Rectal smooth muscle tissue (tissue), 1 donor: ENCODE data around the gene ZNF512B.
"Not testable (repeated sequence)": the region's sequence is repeated elsewhere in the genome, so short reads cannot be mapped to it uniquely, and the experiment has no call there.

Experiments used
- H3K27ac ChIP-seq: one replicate; pipeline ENCODE4 v1.7.0; 2013; ENCODE audit warnings: low read depth, low read length, inconsistent platforms
- H3K27me3 ChIP-seq: one replicate; pipeline ENCODE4 v1.7.0; 2013; ENCODE audit warnings: low read length; ENCODE audit not compliant: control insufficient read depth, insufficient read depth
- H3K36me3 ChIP-seq: one replicate; pipeline ENCODE4 v1.7.0; 2013; ENCODE audit warnings: low read length; ENCODE audit not compliant: control insufficient read depth, insufficient read depth
- H3K4me1 ChIP-seq: one replicate; pipeline ENCODE4 v1.7.0; 2013; ENCODE audit warnings: low read length; ENCODE audit not compliant: control insufficient read depth, insufficient read depth
- H3K4me3 ChIP-seq: one replicate; pipeline ENCODE4 v1.7.0; 2013; ENCODE audit warnings: low read length
- H3K9ac ChIP-seq: one replicate; pipeline ENCODE4 v1.7.0; 2013; ENCODE audit warnings: low read length

The ZNF512B gene

DNA sequence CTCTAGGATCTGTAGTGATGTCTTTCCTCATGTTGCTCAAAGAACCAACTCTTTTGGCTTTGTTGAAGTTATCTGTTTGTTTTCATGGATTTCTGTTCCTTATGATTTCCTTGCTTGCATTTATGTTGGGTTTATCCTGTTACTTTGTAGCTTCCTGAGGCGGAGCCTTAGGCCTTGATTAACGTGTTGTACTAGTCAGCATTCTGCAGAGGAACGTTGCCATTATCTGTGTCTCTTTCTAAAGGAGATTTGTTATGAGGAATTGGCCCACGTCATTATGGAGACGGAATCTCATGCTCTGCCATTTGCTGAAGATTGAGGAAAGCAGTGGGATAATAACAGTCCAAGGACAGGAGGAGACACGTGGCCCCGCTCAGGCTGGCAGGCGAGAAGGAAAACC lies 43.4 kb downstream of the ZNF512B start:
- Histone ChIP-seq H3K9ac (no peak overlapping the region), H3K27me3 (no peaks in the 10 kb centered on the region), H3K4me3 (no peak overlapping the region), H3K4me1 (peaks cover 2% of the 10 kb centered on the region), H3K36me3 (peaks cover 22% of the 10 kb centered on the region), H3K27ac (no peak overlapping the region)

DNA sequence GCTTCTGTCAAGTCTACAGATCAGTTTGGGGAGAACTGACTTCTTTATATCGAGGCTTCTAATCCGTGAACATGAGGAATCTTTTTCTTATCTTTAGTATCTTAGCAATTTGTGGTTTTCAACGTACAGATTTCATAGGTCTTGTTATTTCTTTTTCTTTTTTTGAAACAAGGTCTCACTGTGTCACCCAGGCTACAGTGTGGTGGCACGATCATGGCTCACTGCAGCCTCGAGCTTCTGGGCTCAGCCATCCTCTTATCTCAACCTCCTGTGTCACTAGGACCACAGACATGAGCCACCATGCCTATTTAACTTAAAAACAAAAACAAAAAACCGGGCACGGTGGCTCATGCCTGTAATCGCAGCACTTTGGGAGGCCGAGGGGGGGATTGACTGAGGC lies 45.5 kb downstream of the ZNF512B start:
- Histone ChIP-seq H3K9ac (no peak overlapping the region), H3K27me3 (no peaks in the 10 kb centered on the region), H3K36me3 (peaks cover 12% of the 10 kb centered on the region), H3K4me1 (peaks cover 2% of the 10 kb centered on the region), H3K27ac (no peak overlapping the region), H3K4me3 (no peak overlapping the region)

DNA sequence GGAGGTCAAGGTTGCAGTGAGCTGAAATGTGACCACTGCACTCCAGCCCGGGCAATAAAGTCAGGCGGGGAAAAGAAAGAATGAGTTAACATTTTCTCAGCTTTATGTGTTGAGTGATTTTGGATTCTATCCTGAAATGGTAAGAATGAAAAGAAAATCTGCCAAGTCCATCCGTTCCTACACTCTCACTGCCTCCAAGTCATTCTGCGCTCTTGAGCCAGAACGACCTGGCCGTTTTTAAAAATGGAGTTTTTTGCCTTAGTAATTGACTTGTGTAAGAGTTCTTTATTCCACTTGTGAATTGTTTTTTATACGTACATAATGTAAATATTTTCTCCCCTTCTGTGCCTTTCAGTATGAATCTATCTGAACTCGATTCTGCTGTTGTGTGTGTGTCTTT lies 46.1 kb downstream of the ZNF512B start:
- H3K27ac ChIP-seq: no peak overlapping the region
- H3K4me3 ChIP-seq: no peak overlapping the region
- H3K4me1 ChIP-seq: peaks cover 2% of the 10 kb centered on the region
- no peak overlapping the region for H3K9ac ChIP-seq
- H3K36me3 ChIP-seq: peaks cover 6% of the 10 kb centered on the region
- H3K27me3 ChIP-seq: no peaks in the 10 kb centered on the region

DNA sequence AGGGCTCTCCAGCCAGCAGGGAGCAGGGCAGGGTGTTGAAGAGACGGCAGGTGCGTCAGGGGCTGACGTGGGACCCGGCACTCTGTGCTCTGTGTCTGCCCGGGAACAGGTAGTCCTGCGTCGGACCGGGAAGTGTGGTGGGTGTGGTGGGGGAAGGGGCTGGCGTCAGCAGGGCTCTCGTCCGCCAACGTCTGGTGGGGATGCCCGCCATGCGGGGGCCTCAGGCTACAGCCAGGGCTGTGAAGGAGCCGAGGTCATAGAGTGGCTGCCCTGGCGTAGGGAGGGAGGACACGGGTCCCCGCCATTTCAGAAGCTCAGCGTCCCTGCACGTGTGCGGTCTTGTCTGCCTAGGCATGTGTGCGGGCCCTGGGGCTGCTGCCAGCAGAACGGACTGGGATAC lies 49.5 kb downstream of the ZNF512B start:
- Histone ChIP-seq H3K27ac (no peak overlapping the region), H3K27me3 (no peaks in the 10 kb centered on the region), H3K9ac (no peak overlapping the region), H3K4me1 (peaks cover 2% of the 10 kb centered on the region), H3K4me3 (no peak overlapping the region), H3K36me3 (no peaks in the 10 kb centered on the region)

DNA sequence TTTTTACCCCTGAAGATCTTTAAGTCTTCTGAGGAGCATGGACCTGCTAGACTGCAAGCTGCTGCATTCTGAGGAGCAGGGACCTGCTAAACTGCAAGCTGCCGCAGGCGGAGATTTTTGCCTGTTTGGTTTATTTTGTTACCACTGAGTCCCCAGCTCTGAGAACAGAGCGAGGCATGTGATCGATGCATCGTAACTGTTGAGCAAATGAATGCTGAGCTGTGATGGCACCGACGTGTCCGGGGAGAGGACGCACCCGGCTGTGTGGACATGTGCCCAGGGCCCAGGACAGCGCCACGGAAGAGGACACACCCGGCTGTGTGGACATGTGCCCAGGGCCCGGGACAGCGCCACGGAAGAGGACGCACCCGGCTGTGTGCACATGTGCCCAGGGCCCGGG lies 50.6 kb downstream of the ZNF512B start:
- H3K27ac ChIP-seq: no peak overlapping the region
- no peak overlapping the region for H3K9ac ChIP-seq
- no peaks in the 10 kb centered on the region for H3K27me3 ChIP-seq
- peaks cover 2% of the 10 kb centered on the region for H3K4me1 ChIP-seq
- H3K36me3 ChIP-seq: no peaks in the 10 kb centered on the region
- no peak overlapping the region for H3K4me3 ChIP-seq

DNA sequence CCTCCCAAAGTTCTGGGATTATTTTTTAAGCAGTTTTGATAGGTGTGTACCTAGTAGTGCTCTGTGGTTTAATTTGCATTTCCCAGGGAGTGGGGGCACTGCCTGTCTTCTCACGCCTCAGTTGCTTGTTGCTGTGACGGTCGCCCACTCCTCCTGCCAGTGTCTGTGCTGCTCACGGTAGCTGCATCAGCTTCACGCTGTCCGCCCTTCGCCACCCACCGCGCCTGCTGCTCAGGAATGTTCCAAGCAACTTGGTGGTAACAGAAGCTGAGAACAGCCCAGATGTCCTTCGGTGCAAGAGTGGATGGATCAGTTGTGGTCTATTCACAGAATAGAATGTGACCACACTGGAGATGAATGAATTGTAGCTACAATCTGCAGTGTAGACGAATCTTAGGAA lies 51.9 kb downstream of the ZNF512B start:
- no peaks in the 10 kb centered on the region for H3K36me3 ChIP-seq
- H3K27ac ChIP-seq: no peak overlapping the region
- H3K4me1 ChIP-seq: no peaks in the 10 kb centered on the region
- no peak overlapping the region for H3K9ac ChIP-seq
- H3K27me3 ChIP-seq: no peaks in the 10 kb centered on the region
- no peak overlapping the region for H3K4me3 ChIP-seq

DNA sequence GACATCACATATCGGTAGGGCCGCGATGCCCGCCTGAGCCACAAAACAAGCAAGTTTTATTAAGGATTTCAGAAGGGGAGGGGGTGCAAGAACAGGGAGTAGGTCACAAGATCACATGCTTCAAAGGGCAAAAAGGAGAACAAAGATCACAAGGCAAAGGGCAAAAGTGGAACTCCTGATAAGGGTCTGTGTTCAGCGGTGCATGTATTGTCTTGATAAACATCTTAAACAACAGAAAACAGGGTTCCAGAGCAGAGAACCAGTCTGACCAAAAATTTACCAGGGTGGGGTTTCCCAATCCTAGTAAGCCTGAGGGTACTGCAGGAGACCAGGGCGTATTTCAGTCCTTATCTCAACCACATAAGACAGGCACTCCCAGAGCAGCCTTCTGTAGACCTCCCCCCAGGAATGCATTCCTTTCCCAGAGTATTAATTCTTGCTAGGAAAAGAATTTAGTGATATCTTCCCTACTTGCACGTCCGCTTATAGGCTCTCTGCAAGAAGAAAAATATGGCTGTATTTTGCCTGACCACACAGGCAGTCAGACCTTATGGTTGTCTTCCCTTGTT lies 53.3 kb downstream of the ZNF512B start:
- H3K36me3 ChIP-seq, H3K4me3 ChIP-seq, H3K27me3 ChIP-seq, H3K9ac ChIP-seq, H3K27ac ChIP-seq, H3K4me1 ChIP-seq: not testable (repeated sequence)

DNA sequence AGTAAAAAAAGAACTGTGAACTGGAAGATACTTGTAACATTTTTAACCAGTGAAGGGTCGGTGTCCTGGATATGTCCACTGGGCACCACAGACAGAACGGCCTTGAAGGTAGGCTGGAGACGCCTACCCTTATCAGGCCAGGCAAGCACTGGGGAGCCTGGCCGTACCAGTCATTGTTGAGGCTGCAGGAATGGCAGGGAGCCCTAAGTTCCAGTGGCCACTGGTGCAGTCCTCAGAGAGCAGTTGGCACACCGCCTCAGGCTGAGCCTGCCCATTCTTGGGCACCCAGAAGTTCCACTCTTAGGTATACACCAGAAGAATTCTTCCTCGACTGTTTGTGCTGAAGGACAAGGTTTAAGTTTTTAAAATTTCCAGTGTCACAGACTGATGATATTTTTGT lies 54.3 kb downstream of the ZNF512B start:
- Histone ChIP-seq H3K27me3 (no peaks in the 10 kb centered on the region), H3K4me3 (no peak overlapping the region), H3K4me1 (no peaks in the 10 kb centered on the region), H3K27ac (no peak overlapping the region), H3K36me3 (no peaks in the 10 kb centered on the region), H3K9ac (no peak overlapping the region)

DNA sequence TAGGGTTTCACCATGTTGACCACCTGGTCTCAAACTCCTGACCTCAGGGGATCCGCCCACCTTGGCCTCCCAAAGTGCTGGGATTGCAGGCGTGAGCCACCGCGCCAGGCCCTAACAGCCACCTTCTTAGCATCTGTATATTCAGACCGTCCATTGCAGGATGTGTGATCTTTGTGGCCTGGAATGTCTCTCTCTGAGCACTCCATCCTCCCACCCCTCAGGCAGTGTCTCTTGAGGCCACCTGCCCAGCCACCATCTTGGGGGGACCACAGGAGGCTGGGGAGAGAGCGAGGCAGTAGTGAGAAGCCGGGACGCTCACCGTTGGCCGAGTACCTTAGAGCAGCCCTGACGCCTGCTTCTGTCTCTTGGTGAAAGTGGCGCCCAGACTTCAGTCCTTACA lies 56.0 kb downstream of the ZNF512B start:
- H3K27ac ChIP-seq: no peak overlapping the region
- no peak overlapping the region for H3K9ac ChIP-seq
- H3K4me1 ChIP-seq: no peaks in the 10 kb centered on the region

DNA sequence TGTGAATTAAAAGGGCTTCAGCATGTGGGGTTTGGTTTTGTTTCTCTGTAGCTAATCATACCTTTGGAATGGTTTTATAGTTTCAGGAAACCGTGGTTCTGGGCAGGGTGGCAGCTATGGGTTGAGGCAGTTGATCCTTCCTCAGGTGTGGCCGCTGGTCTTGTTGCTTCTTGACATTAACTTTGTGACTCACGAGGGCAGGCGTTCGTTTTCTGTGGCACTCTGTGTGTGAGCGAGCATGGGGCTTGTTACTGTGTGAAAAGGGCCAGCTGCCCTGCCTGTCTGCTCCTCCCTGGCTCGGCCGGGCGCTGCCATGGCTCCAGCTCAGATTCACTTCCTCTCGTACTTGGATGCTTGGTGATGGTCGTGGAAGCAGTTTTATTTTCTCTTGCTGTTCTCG lies 58.6 kb downstream of the ZNF512B start:
- H3K4me1 ChIP-seq: no peaks in the 10 kb centered on the region
- H3K4me3 ChIP-seq: no peak overlapping the region
- H3K27ac ChIP-seq: no peak overlapping the region
- H3K9ac ChIP-seq: no peak overlapping the region
- no peaks in the 10 kb centered on the region for H3K36me3 ChIP-seq
- H3K27me3 ChIP-seq: no peaks in the 10 kb centered on the region

More for the DNA sequence above, 56.0 kb downstream of the ZNF512B start:
- Histone ChIP-seq H3K27me3 (no peaks in the 10 kb centered on the region), H3K36me3 (no peaks in the 10 kb centered on the region), H3K4me3 (no peak overlapping the region)

DNA sequence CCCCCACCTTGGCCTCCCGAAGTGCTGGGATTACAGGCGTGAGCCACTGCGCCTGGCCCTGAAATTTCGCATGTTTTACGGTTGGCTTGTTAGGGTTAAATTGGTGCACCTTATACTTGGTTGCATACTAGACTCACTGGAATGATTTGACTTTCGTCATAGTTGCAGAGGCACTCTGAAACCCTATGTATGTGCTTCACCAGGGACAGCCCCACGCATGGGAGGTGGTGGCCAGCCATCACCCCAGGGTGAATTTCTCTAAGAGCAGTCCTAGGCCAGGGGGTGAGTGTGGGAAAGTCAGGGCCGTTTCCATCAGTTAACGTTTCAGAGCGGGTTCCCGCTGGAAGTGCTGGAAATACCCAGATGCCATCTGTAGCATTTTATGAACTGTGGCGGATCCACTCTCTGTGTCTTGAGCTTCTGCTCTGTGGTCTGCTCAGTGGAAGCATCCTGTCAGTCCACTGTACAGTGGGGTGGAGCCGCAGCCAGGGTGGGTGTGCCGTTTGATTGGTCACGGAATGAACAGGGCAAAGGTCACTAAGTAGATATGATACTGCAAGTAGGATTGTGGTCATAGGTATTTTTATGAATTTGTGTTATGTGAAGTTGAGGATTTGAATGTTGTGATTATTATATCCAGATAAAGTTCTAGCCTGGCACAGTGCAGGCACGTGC lies 61.6 kb downstream of the ZNF512B start:
- H3K36me3 ChIP-seq: no peaks in the 10 kb centered on the region
- no peak overlapping the region for H3K4me3 ChIP-seq
- no peaks in the 10 kb centered on the region for H3K27me3 ChIP-seq
- no peak overlapping the region for H3K9ac ChIP-seq
- no peak overlapping the region for H3K27ac ChIP-seq
- H3K4me1 ChIP-seq: no peaks in the 10 kb centered on the region
